IgD-negative memory B cell (primary cell): ENCODE data around the gene LAPTM4A. TPM values are rescaled to one million over a fixed set of nuclear protein-coding genes. Genes with fewer than 3 reads are reported as not detected.

Source experiments
- H3K27ac Mint-ChIP-seq, 3 donors: one replicate each; pipeline ENCODE4 v1.8.0; 2020 to 2022; ENCODE audit warnings: mild to moderate bottlenecking in 3 of 3, mixed read lengths in 3 of 3, moderate library complexity in 1 of 3
- H3K27me3 Mint-ChIP-seq: one replicate; pipeline ENCODE4 v1.8.0; 2021; ENCODE audit warnings: mixed read lengths
- H3K36me3 Mint-ChIP-seq: one replicate; pipeline ENCODE4 v1.8.0; 2020; ENCODE audit warnings: mild to moderate bottlenecking, mixed read lengths
- H3K4me1 Mint-ChIP-seq, 3 donors: one replicate each; pipeline ENCODE4 v1.8.0; 2020 to 2022; ENCODE audit warnings: mixed read lengths in 3 of 3, mild to moderate bottlenecking in 1 of 3
- H3K4me3 Mint-ChIP-seq, 4 donors: one replicate each; pipeline ENCODE4 v1.8.0; 2020 to 2022; ENCODE audit warnings: mild to moderate bottlenecking in 4 of 4, mixed read lengths in 4 of 4, moderate library complexity in 3 of 4
- H3K9me3 Mint-ChIP-seq, 3 donors: one replicate each; pipeline ENCODE4 v1.8.0; 2020 to 2021; ENCODE audit warnings: mixed read lengths in 3 of 3, mild to moderate bottlenecking in 1 of 3
- polyA plus RNA-seq: library from polyadenylated mRNA; unstranded; fragments of 300-500 nt; fragmentation: Illumina TruSeq; gene quantifications from one replicate; pipeline ENCODE4 v1.2.3, GENCODE V29; 2021

The LAPTM4A gene
- polyA plus RNA-seq, 1 donor from 2014 or later, result 185 TPM

- H3K4me3 Mint-ChIP-seq, result no peak overlapping the region
- no peaks in the 10 kb centered on the region for H3K4me1 Mint-ChIP-seq
- peaks cover 21% of the 10 kb centered on the region for H3K36me3 Mint-ChIP-seq
- H3K9me3 Mint-ChIP-seq, result peaks cover 5 to 25% (median 8%) of the 10 kb centered on the region in 3 donors
- no peak overlapping the region for H3K27ac Mint-ChIP-seq
- H3K27me3 Mint-ChIP-seq, result no peaks in the 10 kb centered on the region
Measured at GRCh38 chr2:20025065-20025786, 26.2 kb downstream of the LAPTM4A start.

DNA sequence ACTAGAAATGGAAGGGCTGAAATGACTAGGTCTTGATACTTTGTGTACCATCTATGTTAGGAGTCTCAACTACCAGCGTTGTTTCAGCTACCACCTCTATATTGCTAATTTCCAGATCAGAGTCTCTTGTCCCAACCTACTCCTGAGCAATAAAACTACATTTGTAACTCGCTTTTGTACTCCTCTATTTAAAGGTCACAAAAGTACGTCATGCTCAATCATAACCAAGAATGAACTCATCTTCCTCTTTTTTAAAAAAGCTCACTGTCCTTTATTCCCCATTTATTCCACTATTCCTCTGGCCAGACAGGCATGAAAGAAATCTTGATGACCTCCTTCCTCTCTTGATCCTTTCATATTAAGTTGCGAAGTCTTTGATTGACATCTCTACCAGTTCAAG is 27.7 kb downstream of the LAPTM4A start:
- Mint-ChIP-seq H3K27me3 (no peaks in the 10 kb centered on the region), H3K9me3 (peaks cover 5 to 25% (median 8%) of the 10 kb centered on the region in 3 donors), H3K4me1 (no peaks in the 10 kb centered on the region), H3K4me3 (no peak overlapping the region), H3K36me3 (peaks cover 11% of the 10 kb centered on the region), H3K27ac (no peak overlapping the region)

DNA sequence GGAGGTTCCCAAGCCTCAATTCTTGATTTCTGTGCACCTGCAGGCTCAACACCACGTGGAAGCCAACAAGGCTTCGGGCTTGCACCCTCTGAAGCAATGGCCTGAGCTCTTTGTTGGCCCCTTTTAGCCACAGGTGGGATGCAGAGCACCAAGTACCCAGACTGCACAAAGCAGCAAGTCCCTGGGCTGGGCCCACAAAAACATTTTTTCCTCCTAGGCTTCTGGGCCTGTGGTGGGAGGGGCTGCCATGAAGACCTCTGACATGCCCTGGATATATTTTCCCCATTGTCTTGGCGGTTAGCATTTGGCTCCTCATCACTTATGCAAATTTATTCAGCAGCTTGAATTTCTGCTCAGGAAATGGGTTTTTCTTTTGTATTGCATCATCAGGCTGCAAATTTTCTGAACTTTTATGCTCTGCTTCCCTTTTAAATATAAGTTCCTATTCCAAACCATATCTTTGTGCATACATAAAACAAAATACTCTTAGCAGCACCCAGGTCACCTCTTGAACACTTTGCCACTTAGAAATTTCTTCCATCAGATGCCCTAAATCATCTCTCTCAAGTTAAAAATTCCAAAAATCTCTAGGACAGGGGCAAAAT is 29.9 kb downstream of the LAPTM4A start:
- no peaks in the 10 kb centered on the region for H3K27me3 Mint-ChIP-seq
- H3K27ac Mint-ChIP-seq, result no peak overlapping the region
- H3K36me3 Mint-ChIP-seq, result peaks cover 6% of the 10 kb centered on the region
- peaks cover 5 to 25% (median 8%) of the 10 kb centered on the region in 3 donors for H3K9me3 Mint-ChIP-seq
- H3K4me1 Mint-ChIP-seq, result no peaks in the 10 kb centered on the region
- peak overlapping the region in 1 of 4 donors; percentile 17 for H3K4me3 Mint-ChIP-seq

- Mint-ChIP-seq H3K36me3 (peaks cover 6% of the 10 kb centered on the region), H3K27ac (no peak overlapping the region), H3K4me1 (no peaks in the 10 kb centered on the region), H3K4me3 (no peak overlapping the region), H3K27me3 (peaks cover under 1% of the 10 kb centered on the region), H3K9me3 (peaks cover 5 to 27% (median 8%) of the 10 kb centered on the region in 3 donors)
Measured at GRCh38 chr2:20019747-20020146, 31.7 kb downstream of the LAPTM4A start.

GRCh38 chr2:20018601-20019152 is 32.8 kb downstream of the LAPTM4A start:
- no peaks in the 10 kb centered on the region for H3K4me1 Mint-ChIP-seq
- no peak overlapping the region for H3K27ac Mint-ChIP-seq
- H3K9me3 Mint-ChIP-seq, result peaks cover 8 to 30% (median 9%) of the 10 kb centered on the region in 3 donors
- H3K36me3 Mint-ChIP-seq, result peaks cover 2% of the 10 kb centered on the region
- H3K27me3 Mint-ChIP-seq, result peaks cover 6% of the 10 kb centered on the region
- H3K4me3 Mint-ChIP-seq, result no peak overlapping the region

GRCh38 chr2:20016346-20016745 is 35.1 kb downstream of the LAPTM4A start:
- Mint-ChIP-seq H3K36me3 (peaks cover 2% of the 10 kb centered on the region), H3K4me1 (peaks cover 0 to 9% (median 0%) of the 10 kb centered on the region in 3 donors), H3K9me3 (peaks cover 0 to 21% (median 3%) of the 10 kb centered on the region in 3 donors), H3K27me3 (peaks cover 22% of the 10 kb centered on the region), H3K4me3 (no peak overlapping the region), H3K27ac (no peak overlapping the region)

DNA sequence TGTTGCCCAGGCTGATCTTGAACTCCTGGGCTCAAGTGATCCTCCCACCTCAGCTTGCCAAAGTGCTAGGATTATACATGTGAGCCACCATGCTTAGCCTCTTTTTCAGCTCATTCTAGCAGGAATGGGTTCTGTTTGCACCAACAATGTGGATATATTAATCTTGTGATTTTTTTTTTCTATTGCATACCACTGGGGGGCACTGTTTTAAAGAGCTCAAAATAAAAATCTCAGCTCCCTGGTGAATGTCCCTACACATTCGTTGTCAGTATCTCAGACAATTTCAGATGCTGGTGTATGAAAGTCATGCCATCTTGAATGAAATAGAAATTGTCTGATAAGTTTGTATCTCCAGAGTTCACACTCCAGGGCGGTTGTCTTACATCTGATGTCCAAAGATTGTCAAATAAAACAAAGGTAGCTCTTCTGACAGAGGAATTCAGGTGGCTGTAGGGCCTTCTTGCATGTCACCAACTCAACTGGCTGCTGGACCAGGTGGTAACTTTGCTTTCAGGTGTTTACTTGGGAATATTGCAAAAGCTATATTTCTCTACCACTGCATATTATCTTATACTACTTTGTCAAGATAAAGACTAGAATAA is 35.8 kb downstream of the LAPTM4A start:
- Mint-ChIP-seq H3K4me1 (peaks cover 0 to 9% (median 0%) of the 10 kb centered on the region in 3 donors), H3K9me3 (peaks cover 0 to 17% (median 3%) of the 10 kb centered on the region in 3 donors), H3K36me3 (peaks cover 2% of the 10 kb centered on the region), H3K27me3 (peaks cover 30% of the 10 kb centered on the region), H3K4me3 (no peak overlapping the region), H3K27ac (no peak overlapping the region)

- H3K4me1 Mint-ChIP-seq, result peaks cover 0 to 9% (median 0%) of the 10 kb centered on the region in 3 donors
- H3K36me3 Mint-ChIP-seq, result peaks cover 2% of the 10 kb centered on the region
- H3K4me3 Mint-ChIP-seq, result peak overlapping the region; percentile 44 to 80 (median 70)
- H3K9me3 Mint-ChIP-seq, result peaks cover 0 to 5% (median 3%) of the 10 kb centered on the region in 3 donors
- peaks cover 34% of the 10 kb centered on the region for H3K27me3 Mint-ChIP-seq
- no peak overlapping the region for H3K27ac Mint-ChIP-seq
Measured at GRCh38 chr2:20013126-20013849, 38.1 kb downstream of the LAPTM4A start.

GRCh38 chr2:20012282-20013125 is 38.9 kb downstream of the LAPTM4A start, which contains the start of gene MATN3:
Gene MATN3, minus strand, starts transcription at chr2:20012668. Its CDS starts 37 bp downstream, at chr2:20012631.
- peaks cover 34% of the 10 kb centered on the region for H3K27me3 Mint-ChIP-seq

DNA sequence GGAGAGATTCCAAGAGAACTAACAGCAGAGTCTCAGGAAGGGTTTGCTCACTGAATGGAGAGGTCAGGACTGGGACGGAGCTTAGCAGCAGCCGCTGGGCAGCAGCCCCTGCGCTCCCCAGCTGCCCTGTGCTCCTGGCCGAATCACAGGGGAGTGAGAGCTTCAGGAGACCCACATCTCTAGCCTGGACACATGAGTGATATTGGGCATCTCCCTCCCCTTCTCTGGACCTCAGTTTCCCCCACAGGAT is 39.5 kb downstream of the LAPTM4A start:
- H3K27me3 Mint-ChIP-seq, result peaks cover 34% of the 10 kb centered on the region
- peaks cover 0 to 9% (median 0%) of the 10 kb centered on the region in 3 donors for H3K4me1 Mint-ChIP-seq
- peak overlapping the region; percentile 71 to 91 (median 74) for H3K4me3 Mint-ChIP-seq
- H3K27ac Mint-ChIP-seq, result no peak overlapping the region
- H3K36me3 Mint-ChIP-seq, result peaks cover 2% of the 10 kb centered on the region
- peaks cover 0 to 7% (median 5%) of the 10 kb centered on the region in 3 donors for H3K9me3 Mint-ChIP-seq

More at GRCh38 chr2:20012282-20013125, 38.9 kb downstream of the LAPTM4A start, which contains the start of gene MATN3:
- H3K9me3 Mint-ChIP-seq, result peaks cover 0 to 6% (median 5%) of the 10 kb centered on the region in 3 donors
- peaks cover 2% of the 10 kb centered on the region for H3K36me3 Mint-ChIP-seq
- H3K4me3 Mint-ChIP-seq, result peak within 1 kb of the TSS; percentile 71 to 91 (median 76)
- H3K4me1 Mint-ChIP-seq, result peaks cover 0 to 9% (median 0%) of the 10 kb centered on the region in 3 donors
- H3K27ac Mint-ChIP-seq, result no peak within 1 kb of the TSS

GRCh38 chr2:20011276-20012031 is 40.0 kb downstream of the LAPTM4A start:
- peaks cover 0 to 9% (median 0%) of the 10 kb centered on the region in 3 donors for H3K4me1 Mint-ChIP-seq
- peaks cover 36% of the 10 kb centered on the region for H3K27me3 Mint-ChIP-seq
- no peak overlapping the region for H3K27ac Mint-ChIP-seq
- peak overlapping the region; percentile 71 to 91 (median 74) for H3K4me3 Mint-ChIP-seq
- H3K9me3 Mint-ChIP-seq, result peaks cover 0 to 7% (median 5%) of the 10 kb centered on the region in 3 donors
- peaks cover 2% of the 10 kb centered on the region for H3K36me3 Mint-ChIP-seq

- Mint-ChIP-seq H3K4me3 (no peak overlapping the region), H3K4me1 (peaks cover 0 to 9% (median 0%) of the 10 kb centered on the region in 3 donors), H3K27me3 (peaks cover 30% of the 10 kb centered on the region), H3K36me3 (peaks cover under 1% of the 10 kb centered on the region), H3K27ac (no peak overlapping the region), H3K9me3 (peaks cover 0 to 3% (median 0%) of the 10 kb centered on the region in 3 donors)
Measured at GRCh38 chr2:20008703-20009102, 42.7 kb downstream of the LAPTM4A start.

GRCh38 chr2:20005891-20006470 is 45.4 kb downstream of the LAPTM4A start:
- Mint-ChIP-seq H3K9me3 (peaks cover 0 to 3% (median 0%) of the 10 kb centered on the region in 3 donors), H3K4me1 (no peaks in the 10 kb centered on the region), H3K4me3 (no peak overlapping the region), H3K36me3 (no peaks in the 10 kb centered on the region), H3K27ac (no peak overlapping the region), H3K27me3 (peaks cover 10% of the 10 kb centered on the region)
